Measurements from ENCODE around the gene NELL1. TPM values are rescaled to one million over a fixed set of nuclear protein-coding genes. Genes with fewer than 3 reads are reported as not detected.
A peak's percentile ranks its signal among the peaks of the same experiment; 100 is the strongest.

The NELL1 gene
- total and polyA plus RNA-seq, 9 donors: 5.5 to 9.9 (median 7.6) TPM

GRCh38 chr11:21492931-21493330 lies 823.5 kb downstream of the NELL1 start:
- H3K9me3 ChIP-seq (replicated peaks; ENCODE audit: control insufficient read depth, low read depth, low read length): no peaks in the 10 kb centered on the region
- no CpG with 5 or more reads among the region's 1 CpG for WGBS (ENCODE audit: insufficient coverage)
- no peak for DNase-seq
- H3K27ac ChIP-seq (ENCODE audit: low read length): no peak overlapping the region
- H3K4me1 ChIP-seq (ENCODE audit: control insufficient read depth, insufficient read depth, low read length): no peaks in the 10 kb centered on the region
- H3K27me3 ChIP-seq (ENCODE audit: control insufficient read depth, insufficient read depth, low read length): no peaks in the 10 kb centered on the region
- H3K36me3 ChIP-seq (ENCODE audit: control insufficient read depth, insufficient read depth, low read length): no peaks in the 10 kb centered on the region
- no peak overlapping the region for H3K4me3 ChIP-seq (ENCODE audit: low read length)

DNA sequence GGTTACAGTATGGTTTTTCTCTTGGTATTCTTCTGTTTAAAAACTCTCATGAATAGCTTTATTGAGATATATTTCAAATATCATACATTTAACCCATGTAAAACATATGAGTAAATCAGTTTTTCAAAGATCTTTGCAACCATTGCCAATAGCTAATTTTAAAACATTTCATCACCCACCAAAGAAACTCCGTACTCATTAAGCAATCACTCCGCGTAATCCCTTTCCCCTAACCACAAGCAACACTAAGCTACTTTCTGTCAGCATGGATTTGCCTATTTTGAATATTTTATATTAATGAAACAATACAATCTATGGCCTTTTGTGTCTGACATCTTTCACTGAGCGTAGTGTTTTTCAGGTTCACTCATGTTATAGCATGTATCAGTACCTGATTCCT lies 825.6 kb downstream of the NELL1 start:
- Histone ChIP-seq H3K27me3 (ENCODE audit: control insufficient read depth, insufficient read depth, low read length) (no peaks in the 10 kb centered on the region), H3K4me1 (ENCODE audit: control insufficient read depth, insufficient read depth, low read length) (no peaks in the 10 kb centered on the region), H3K36me3 (ENCODE audit: control insufficient read depth, insufficient read depth, low read length) (no peaks in the 10 kb centered on the region), H3K9me3 (replicated peaks; ENCODE audit: control insufficient read depth, low read depth, low read length) (no peaks in the 10 kb centered on the region), H3K27ac (ENCODE audit: low read length) (no peak overlapping the region), H3K4me3 (ENCODE audit: low read length) (no peak overlapping the region)
- no CpG with 5 or more reads among the region's 4 CpGs for WGBS (ENCODE audit: insufficient coverage)
- DNase-seq: no peak

DNA sequence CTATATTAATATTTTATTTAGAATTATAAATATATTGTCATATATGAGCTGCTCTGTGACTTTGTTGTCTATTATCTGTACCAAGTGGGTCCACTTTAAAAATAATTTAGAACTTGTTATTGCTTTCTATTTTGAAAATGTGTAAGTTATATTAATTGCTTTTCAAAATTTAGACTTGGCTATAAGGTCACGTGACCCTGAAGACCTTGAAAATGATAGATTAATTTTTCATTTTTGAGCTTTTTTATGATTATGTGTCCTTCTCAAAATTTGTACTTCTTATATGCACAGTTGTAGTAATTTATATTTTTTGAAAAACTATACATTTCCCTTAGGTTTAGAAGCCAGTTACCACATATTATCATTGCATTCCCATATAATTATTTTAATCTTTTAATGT lies 826.5 kb downstream of the NELL1 start:
- Histone ChIP-seq H3K4me3 (ENCODE audit: low read length) (no peak overlapping the region), H3K9me3 (replicated peaks; ENCODE audit: control insufficient read depth, low read depth, low read length) (no peaks in the 10 kb centered on the region)
- WGBS (ENCODE audit: insufficient coverage): no CpG with 5 or more reads among the region's 1 CpG

GRCh38 chr11:21501245-21501644 lies 831.9 kb downstream of the NELL1 start:
- DNase-seq: no peak
- Histone ChIP-seq H3K27ac (ENCODE audit: low read length) (no peak overlapping the region), H3K4me1 (ENCODE audit: control insufficient read depth, insufficient read depth, low read length) (no peaks in the 10 kb centered on the region), H3K4me3 (ENCODE audit: low read length) (no peak overlapping the region), H3K27me3 (ENCODE audit: control insufficient read depth, insufficient read depth, low read length) (no peaks in the 10 kb centered on the region), H3K9me3 (replicated peaks; ENCODE audit: control insufficient read depth, low read depth, low read length) (no peaks in the 10 kb centered on the region), H3K36me3 (ENCODE audit: control insufficient read depth, insufficient read depth, low read length) (no peaks in the 10 kb centered on the region)
- no CpG with 5 or more reads among the region's 1 CpG for WGBS (ENCODE audit: insufficient coverage)

More for the DNA sequence above, 826.5 kb downstream of the NELL1 start:
- Histone ChIP-seq H3K4me1 (ENCODE audit: control insufficient read depth, insufficient read depth, low read length) (no peaks in the 10 kb centered on the region), H3K27ac (ENCODE audit: low read length) (no peak overlapping the region), H3K27me3 (ENCODE audit: control insufficient read depth, insufficient read depth, low read length) (no peaks in the 10 kb centered on the region), H3K36me3 (ENCODE audit: control insufficient read depth, insufficient read depth, low read length) (no peaks in the 10 kb centered on the region)
- DNase-seq: no peak

DNA sequence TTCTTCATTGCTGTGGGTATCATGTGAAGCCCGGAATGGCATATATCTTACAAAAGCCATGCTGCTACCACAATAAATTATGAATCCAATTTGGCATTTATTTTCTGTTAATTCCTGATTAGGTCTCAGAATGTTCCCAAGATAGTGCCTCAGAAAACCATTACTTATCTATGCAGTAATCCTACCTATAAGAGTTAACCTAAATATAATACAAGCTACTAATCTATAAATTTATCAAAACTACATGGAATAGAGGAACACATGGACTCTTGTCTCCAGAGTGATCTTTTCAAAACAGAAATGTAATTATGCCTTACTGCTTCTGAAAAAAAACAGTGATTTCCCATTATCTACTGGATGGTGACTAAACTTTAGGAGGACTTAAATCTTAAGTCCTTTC lies 835.7 kb downstream of the NELL1 start:
- Histone ChIP-seq H3K27me3 (ENCODE audit: control insufficient read depth, insufficient read depth, low read length) (no peaks in the 10 kb centered on the region), H3K36me3 (ENCODE audit: control insufficient read depth, insufficient read depth, low read length) (no peaks in the 10 kb centered on the region), H3K4me1 (ENCODE audit: control insufficient read depth, insufficient read depth, low read length) (no peaks in the 10 kb centered on the region), H3K27ac (ENCODE audit: low read length) (no peak overlapping the region), H3K4me3 (ENCODE audit: low read length) (no peak overlapping the region), H3K9me3 (replicated peaks; ENCODE audit: control insufficient read depth, low read depth, low read length) (no peaks in the 10 kb centered on the region)
- no peak for DNase-seq
- no CpG with 5 or more reads among the region's 1 CpG for WGBS (ENCODE audit: insufficient coverage)

- WGBS (ENCODE audit: insufficient coverage): 0% methylated on average over 1 of the region's 2 CpGs
- Histone ChIP-seq H3K9me3 (replicated peaks; ENCODE audit: control insufficient read depth, low read depth, low read length) (no peaks in the 10 kb centered on the region), H3K36me3 (ENCODE audit: control insufficient read depth, insufficient read depth, low read length) (no peaks in the 10 kb centered on the region), H3K27ac (ENCODE audit: low read length) (no peak overlapping the region), H3K4me1 (ENCODE audit: control insufficient read depth, insufficient read depth, low read length) (no peaks in the 10 kb centered on the region), H3K27me3 (ENCODE audit: control insufficient read depth, insufficient read depth, low read length) (no peaks in the 10 kb centered on the region), H3K4me3 (ENCODE audit: low read length) (no peak overlapping the region)
- peak; percentile 18 for DNase-seq
These were observed 842.6 kb downstream of the NELL1 start for GRCh38 chr11:21511835-21512440.

DNA sequence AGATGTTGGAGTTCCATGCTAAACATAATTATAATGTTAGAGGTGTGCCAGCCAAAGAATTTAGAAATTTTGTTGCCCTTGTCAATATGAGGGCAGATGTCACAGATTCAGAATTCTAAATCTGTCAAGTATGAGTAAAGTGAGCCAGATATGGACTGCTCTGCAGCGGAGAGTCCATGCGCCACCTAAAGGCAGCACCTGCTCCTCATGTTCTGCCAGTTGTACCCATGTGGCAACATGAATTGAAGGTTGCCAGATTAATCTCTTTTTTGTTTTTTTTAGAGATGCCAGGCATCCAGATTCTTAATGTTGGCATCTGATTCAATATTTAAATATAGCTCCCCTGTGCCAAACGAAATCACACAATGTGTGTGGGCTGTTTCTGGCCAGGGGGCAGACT lies 844.9 kb downstream of the NELL1 start:
- Histone ChIP-seq H3K4me3 (ENCODE audit: low read length) (no peak overlapping the region), H3K4me1 (ENCODE audit: control insufficient read depth, insufficient read depth, low read length) (no peaks in the 10 kb centered on the region), H3K36me3 (ENCODE audit: control insufficient read depth, insufficient read depth, low read length) (no peaks in the 10 kb centered on the region), H3K9me3 (replicated peaks; ENCODE audit: control insufficient read depth, low read depth, low read length) (no peaks in the 10 kb centered on the region), H3K27me3 (ENCODE audit: control insufficient read depth, insufficient read depth, low read length) (no peaks in the 10 kb centered on the region), H3K27ac (ENCODE audit: low read length) (no peak overlapping the region)
- DNase-seq: peak; percentile 14
- 30% methylated on average over 2 of the region's 3 CpGs for WGBS (ENCODE audit: insufficient coverage)

- WGBS (ENCODE audit: insufficient coverage): 80% methylated on average over 1 of the region's 1 CpG
- DNase-seq: no peak
- Histone ChIP-seq H3K27ac (ENCODE audit: low read length) (no peak overlapping the region), H3K4me3 (ENCODE audit: low read length) (no peak overlapping the region), H3K36me3 (ENCODE audit: control insufficient read depth, insufficient read depth, low read length) (no peaks in the 10 kb centered on the region), H3K27me3 (ENCODE audit: control insufficient read depth, insufficient read depth, low read length) (no peaks in the 10 kb centered on the region), H3K4me1 (ENCODE audit: control insufficient read depth, insufficient read depth, low read length) (no peaks in the 10 kb centered on the region), H3K9me3 (replicated peaks; ENCODE audit: control insufficient read depth, low read depth, low read length) (no peaks in the 10 kb centered on the region)
These were observed 850.9 kb downstream of the NELL1 start for GRCh38 chr11:21520244-21520643.

- Histone ChIP-seq H3K9me3 (replicated peaks; ENCODE audit: control insufficient read depth, low read depth, low read length) (no peaks in the 10 kb centered on the region), H3K27ac (ENCODE audit: low read length) (no peak overlapping the region), H3K4me3 (ENCODE audit: low read length) (no peak overlapping the region), H3K27me3 (ENCODE audit: control insufficient read depth, insufficient read depth, low read length) (no peaks in the 10 kb centered on the region), H3K36me3 (ENCODE audit: control insufficient read depth, insufficient read depth, low read length) (no peaks in the 10 kb centered on the region), H3K4me1 (ENCODE audit: control insufficient read depth, insufficient read depth, low read length) (no peaks in the 10 kb centered on the region)
- no peak for DNase-seq
- WGBS (ENCODE audit: insufficient coverage): no CpG with 5 or more reads among the region's 1 CpG
These were observed 859.8 kb downstream of the NELL1 start for GRCh38 chr11:21529187-21529586.

- H3K36me3 ChIP-seq (ENCODE audit: control insufficient read depth, insufficient read depth, low read length): no peaks in the 10 kb centered on the region
- no peaks in the 10 kb centered on the region for H3K4me1 ChIP-seq (ENCODE audit: control insufficient read depth, insufficient read depth, low read length)
- no peaks in the 10 kb centered on the region for H3K9me3 ChIP-seq (replicated peaks; ENCODE audit: control insufficient read depth, low read depth, low read length)
- no peaks in the 10 kb centered on the region for H3K27me3 ChIP-seq (ENCODE audit: control insufficient read depth, insufficient read depth, low read length)
- H3K4me3 ChIP-seq (ENCODE audit: low read length): no peak overlapping the region
- no peak for DNase-seq
- H3K27ac ChIP-seq (ENCODE audit: low read length): no peak overlapping the region
- 85% methylated on average over 5 of the region's 5 CpGs for WGBS (ENCODE audit: insufficient coverage)
These were observed 864.9 kb downstream of the NELL1 start for GRCh38 chr11:21534288-21534687.

- Histone ChIP-seq H3K27me3 (ENCODE audit: control insufficient read depth, insufficient read depth, low read length) (no peaks in the 10 kb centered on the region), H3K36me3 (ENCODE audit: control insufficient read depth, insufficient read depth, low read length) (no peaks in the 10 kb centered on the region), H3K4me3 (ENCODE audit: low read length) (no peak overlapping the region), H3K27ac (ENCODE audit: low read length) (no peak overlapping the region), H3K9me3 (replicated peaks; ENCODE audit: control insufficient read depth, low read depth, low read length) (no peaks in the 10 kb centered on the region), H3K4me1 (ENCODE audit: control insufficient read depth, insufficient read depth, low read length) (no peaks in the 10 kb centered on the region)
- DNase-seq: no peak
- WGBS (ENCODE audit: insufficient coverage): no CpG with 5 or more reads among the region's 1 CpG
These were observed 868.6 kb downstream of the NELL1 start for GRCh38 chr11:21537980-21538379.
